K562 (cell line): ENCODE measurements around the gene TNNT1. TPM values are rescaled to one million over a fixed set of nuclear protein-coding genes. Genes with fewer than 3 reads are reported as not detected.
A peak's percentile ranks its signal among the peaks of the same experiment; 100 is the strongest.

Experiments
- ESRRA ChIP-seq: fragments of 450-650 bp; IDR thresholded peaks from 2 replicates; pipeline ENCODE4 v1.6.1; 2014; ENCODE audit warnings: low read depth, mild to moderate bottlenecking, moderate library complexity, borderline replicate concordance
- NR2C1 ChIP-seq, 2 experiments: fragments of 450-650 bp; IDR thresholded peaks; 2 replicates each; pipeline ENCODE4 v1.6.1; 2017; ENCODE audit warnings: mild to moderate bottlenecking in 2 of 2, antibody characterized with exemption in 1 of 2, inconsistent platforms in 1 of 2, missing compliant biosample characterization in 1 of 2, missing genetic modification characterization in 1 of 2
- NR4A1 ChIP-seq, 2 experiments: fragments of 250-450 bp in 1 of 2; fragments of 450-650 bp in 1 of 2; sonication (Bioruptor Pico) in 1 of 2; IDR thresholded peaks; 2 replicates each; pipeline versions ENCODE4 v1.4.0 to v1.6.1; 2016 to 2020; ENCODE audit warnings: mild to moderate bottlenecking in 2 of 2, missing compliant biosample characterization in 1 of 2, missing genetic modification characterization in 1 of 2, moderate library complexity in 1 of 2
- RHOXF2B ChIP-seq: fragments of 250-450 bp; sonication (Bioruptor Pico); conservative IDR thresholded peaks from 2 replicates; pipeline ENCODE4 v1.5.1; 2021
- SMAD3 ChIP-seq: fragments of 450-650 bp; formaldehyde crosslinking; conservative IDR thresholded peaks from 2 replicates; pipeline ENCODE4 v1.4.0; 2020; ENCODE audit warnings: mild to moderate bottlenecking
- TCFL5 ChIP-seq: fragments of 250-450 bp; sonication (Bioruptor Pico); conservative IDR thresholded peaks from 2 replicates; pipeline ENCODE4 v1.6.1; 2021; ENCODE audit warnings: mild to moderate bottlenecking, moderate library complexity, matching md5 sums
- TEAD2 ChIP-seq: fragments of 450-650 bp; IDR thresholded peaks from 2 replicates; pipeline ENCODE4 v1.6.1; 2016; ENCODE audit warnings: missing genetic modification characterization, control low read depth, missing compliant biosample characterization
- ZNF239 ChIP-seq: fragments of 250-450 bp; sonication (Bioruptor Pico); IDR thresholded peaks from 2 replicates; pipeline ENCODE4 v1.4.0; 2020; ENCODE audit warnings: mild to moderate bottlenecking
- polyA plus RNA-seq, 8 experiments: library from polyadenylated mRNA; depleted of rRNA in 4 of 8; stranded (reverse) in 5 of 8; unstranded in 3 of 8; fragments of >200 nt; fragmentation: Nextera tagmentation in 2 of 8; fragmentation: Illumina TruSeq in 1 of 8; extraction: Ambion mirVana in 2 of 8; extraction: Trizol in 1 of 8; gene quantifications; 2 replicates each; pipeline versions ENCODE4 v1.2.1 to v1.2.3, GENCODE V29; 2011 to 2014; ENCODE audit warnings: inconsistent platforms in 1 of 8, missing spikeins in 1 of 8
- total RNA-seq, 7 experiments: library from RNA; depleted of rRNA in 6 of 7; stranded (reverse); fragments of >200 nt in 6 of 7; fragmentation: Illumina TruSeq in 2 of 7; extraction: Trizol in 2 of 7; gene quantifications; 2 replicates each; pipeline versions ENCODE4 v1.2.1 to v1.2.3, GENCODE V29; 2011 to 2021; ENCODE audit warnings: low replicate concordance in 1 of 7
- TF ChIP-seq, protein P1 (sequence below): fragments of 250-450 bp; sonication (Bioruptor Pico); IDR thresholded peaks from 2 replicates; pipeline ENCODE4 v1.9.0; 2021; ENCODE audit warnings: mild to moderate bottlenecking, inconsistent platforms
- TF ChIP-seq, protein P2 (sequence below), 2 experiments: fragments of 450-650 bp; IDR thresholded peaks; 2 replicates each; pipeline ENCODE4 v1.6.1; 2018; ENCODE audit warnings: mild to moderate bottlenecking in 2 of 2, low read depth in 1 of 2; ENCODE audit not compliant: partially characterized antibody in 2 of 2
- TF ChIP-seq, protein P3 (sequence below): fragments of 450-650 bp; conservative IDR thresholded peaks from 2 replicates; pipeline ENCODE4 v1.6.1; 2016; ENCODE audit warnings: missing genetic modification characterization, low read depth, mild to moderate bottlenecking, missing compliant biosample characterization, moderate library complexity
- TF ChIP-seq, protein P4 (sequence below): fragments of 250-450 bp; sonication (Bioruptor Pico); IDR thresholded peaks from 2 replicates; pipeline ENCODE4 v1.5.0; 2021; ENCODE audit warnings: mild to moderate bottlenecking, moderate library complexity
- TF ChIP-seq, protein P5 (sequence below): fragments of 450-650 bp; IDR thresholded peaks from 2 replicates; pipeline ENCODE4 v1.7.0; 2016; ENCODE audit warnings: borderline replicate concordance

Gene TNNT1
- total and polyA plus RNA-seq, 9 of the 15 experiments (the other 6 are each of a cell fraction or from before 2014, with no cell fraction given): 31.8 to 390 (median 227) TPM

DNA sequence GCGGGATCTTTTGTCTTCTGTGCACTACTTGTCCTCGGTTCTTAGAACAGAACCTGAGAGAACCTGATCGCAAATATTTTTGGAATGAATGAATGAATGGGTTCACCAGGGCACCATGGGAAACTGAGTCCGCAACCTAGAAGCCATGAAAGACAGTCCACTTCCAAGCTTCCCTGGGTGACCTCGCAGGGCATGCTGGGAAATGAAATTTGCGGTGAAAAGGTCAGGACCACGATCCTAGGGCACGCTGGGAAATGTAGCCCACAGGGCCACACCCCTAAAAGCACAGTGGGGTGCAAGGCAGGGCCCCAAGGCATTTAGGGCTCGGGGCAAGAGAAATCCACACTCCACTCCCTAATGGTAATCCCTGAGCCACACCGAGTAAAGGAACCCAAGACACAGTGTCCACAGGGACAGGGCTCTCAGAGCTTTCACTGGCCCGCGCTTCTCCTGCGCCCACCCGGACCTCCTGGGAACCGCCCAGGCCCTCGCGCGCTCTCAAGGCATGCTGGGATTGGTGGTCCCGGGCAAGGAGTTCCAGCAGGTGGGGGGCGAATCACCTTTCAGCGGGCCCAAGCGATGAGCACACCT lies 30.5 kb downstream of the TNNT1 start (continued):
- TF ChIP-seq, protein P1, sequence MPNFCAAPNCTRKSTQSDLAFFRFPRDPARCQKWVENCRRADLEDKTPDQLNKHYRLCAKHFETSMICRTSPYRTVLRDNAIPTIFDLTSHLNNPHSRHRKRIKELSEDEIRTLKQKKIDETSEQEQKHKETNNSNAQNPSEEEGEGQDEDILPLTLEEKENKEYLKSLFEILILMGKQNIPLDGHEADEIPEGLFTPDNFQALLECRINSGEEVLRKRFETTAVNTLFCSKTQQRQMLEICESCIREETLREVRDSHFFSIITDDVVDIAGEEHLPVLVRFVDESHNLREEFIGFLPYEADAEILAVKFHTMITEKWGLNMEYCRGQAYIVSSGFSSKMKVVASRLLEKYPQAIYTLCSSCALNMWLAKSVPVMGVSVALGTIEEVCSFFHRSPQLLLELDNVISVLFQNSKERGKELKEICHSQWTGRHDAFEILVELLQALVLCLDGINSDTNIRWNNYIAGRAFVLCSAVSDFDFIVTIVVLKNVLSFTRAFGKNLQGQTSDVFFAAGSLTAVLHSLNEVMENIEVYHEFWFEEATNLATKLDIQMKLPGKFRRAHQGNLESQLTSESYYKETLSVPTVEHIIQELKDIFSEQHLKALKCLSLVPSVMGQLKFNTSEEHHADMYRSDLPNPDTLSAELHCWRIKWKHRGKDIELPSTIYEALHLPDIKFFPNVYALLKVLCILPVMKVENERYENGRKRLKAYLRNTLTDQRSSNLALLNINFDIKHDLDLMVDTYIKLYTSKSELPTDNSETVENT (CRISPR knock-in tag): no peak
- TF ChIP-seq TEAD2 (tag): no peak
- TF ChIP-seq NR2C1 (IDR thresholded peaks at IDR 0.05): peak; percentile 86
- peak; percentile 93 for TF ChIP-seq NR2C1 (tag; IDR thresholded peaks at IDR 0.05)
- no peak for TF ChIP-seq NR4A1 (CRISPR knock-in tag; IDR thresholded peaks at IDR 0.05)
- peak; percentile 40; the same call in 1 of the 2 replicates for TF ChIP-seq NR4A1 (tag; IDR thresholded peaks at IDR 0.05)
- TF ChIP-seq SMAD3: no peak
- TF ChIP-seq, protein P2, sequence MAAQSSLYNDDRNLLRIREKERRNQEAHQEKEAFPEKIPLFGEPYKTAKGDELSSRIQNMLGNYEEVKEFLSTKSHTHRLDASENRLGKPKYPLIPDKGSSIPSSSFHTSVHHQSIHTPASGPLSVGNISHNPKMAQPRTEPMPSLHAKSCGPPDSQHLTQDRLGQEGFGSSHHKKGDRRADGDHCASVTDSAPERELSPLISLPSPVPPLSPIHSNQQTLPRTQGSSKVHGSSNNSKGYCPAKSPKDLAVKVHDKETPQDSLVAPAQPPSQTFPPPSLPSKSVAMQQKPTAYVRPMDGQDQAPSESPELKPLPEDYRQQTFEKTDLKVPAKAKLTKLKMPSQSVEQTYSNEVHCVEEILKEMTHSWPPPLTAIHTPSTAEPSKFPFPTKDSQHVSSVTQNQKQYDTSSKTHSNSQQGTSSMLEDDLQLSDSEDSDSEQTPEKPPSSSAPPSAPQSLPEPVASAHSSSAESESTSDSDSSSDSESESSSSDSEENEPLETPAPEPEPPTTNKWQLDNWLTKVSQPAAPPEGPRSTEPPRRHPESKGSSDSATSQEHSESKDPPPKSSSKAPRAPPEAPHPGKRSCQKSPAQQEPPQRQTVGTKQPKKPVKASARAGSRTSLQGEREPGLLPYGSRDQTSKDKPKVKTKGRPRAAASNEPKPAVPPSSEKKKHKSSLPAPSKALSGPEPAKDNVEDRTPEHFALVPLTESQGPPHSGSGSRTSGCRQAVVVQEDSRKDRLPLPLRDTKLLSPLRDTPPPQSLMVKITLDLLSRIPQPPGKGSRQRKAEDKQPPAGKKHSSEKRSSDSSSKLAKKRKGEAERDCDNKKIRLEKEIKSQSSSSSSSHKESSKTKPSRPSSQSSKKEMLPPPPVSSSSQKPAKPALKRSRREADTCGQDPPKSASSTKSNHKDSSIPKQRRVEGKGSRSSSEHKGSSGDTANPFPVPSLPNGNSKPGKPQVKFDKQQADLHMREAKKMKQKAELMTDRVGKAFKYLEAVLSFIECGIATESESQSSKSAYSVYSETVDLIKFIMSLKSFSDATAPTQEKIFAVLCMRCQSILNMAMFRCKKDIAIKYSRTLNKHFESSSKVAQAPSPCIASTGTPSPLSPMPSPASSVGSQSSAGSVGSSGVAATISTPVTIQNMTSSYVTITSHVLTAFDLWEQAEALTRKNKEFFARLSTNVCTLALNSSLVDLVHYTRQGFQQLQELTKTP (IDR thresholded peaks at IDR 0.05; ENCODE audit: low read depth in 1 of 2, partially characterized antibody in 2 of 2): peak in 1 of 2 experiments; percentile 92
- peak; percentile 75; the same call in 1 of the 2 replicates for TF ChIP-seq ESRRA
- TF ChIP-seq, protein P3, sequence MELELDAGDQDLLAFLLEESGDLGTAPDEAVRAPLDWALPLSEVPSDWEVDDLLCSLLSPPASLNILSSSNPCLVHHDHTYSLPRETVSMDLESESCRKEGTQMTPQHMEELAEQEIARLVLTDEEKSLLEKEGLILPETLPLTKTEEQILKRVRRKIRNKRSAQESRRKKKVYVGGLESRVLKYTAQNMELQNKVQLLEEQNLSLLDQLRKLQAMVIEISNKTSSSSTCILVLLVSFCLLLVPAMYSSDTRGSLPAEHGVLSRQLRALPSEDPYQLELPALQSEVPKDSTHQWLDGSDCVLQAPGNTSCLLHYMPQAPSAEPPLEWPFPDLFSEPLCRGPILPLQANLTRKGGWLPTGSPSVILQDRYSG (tag): peak; percentile 28; the same call in 1 of the 2 replicates
- TF ChIP-seq, protein P4, sequence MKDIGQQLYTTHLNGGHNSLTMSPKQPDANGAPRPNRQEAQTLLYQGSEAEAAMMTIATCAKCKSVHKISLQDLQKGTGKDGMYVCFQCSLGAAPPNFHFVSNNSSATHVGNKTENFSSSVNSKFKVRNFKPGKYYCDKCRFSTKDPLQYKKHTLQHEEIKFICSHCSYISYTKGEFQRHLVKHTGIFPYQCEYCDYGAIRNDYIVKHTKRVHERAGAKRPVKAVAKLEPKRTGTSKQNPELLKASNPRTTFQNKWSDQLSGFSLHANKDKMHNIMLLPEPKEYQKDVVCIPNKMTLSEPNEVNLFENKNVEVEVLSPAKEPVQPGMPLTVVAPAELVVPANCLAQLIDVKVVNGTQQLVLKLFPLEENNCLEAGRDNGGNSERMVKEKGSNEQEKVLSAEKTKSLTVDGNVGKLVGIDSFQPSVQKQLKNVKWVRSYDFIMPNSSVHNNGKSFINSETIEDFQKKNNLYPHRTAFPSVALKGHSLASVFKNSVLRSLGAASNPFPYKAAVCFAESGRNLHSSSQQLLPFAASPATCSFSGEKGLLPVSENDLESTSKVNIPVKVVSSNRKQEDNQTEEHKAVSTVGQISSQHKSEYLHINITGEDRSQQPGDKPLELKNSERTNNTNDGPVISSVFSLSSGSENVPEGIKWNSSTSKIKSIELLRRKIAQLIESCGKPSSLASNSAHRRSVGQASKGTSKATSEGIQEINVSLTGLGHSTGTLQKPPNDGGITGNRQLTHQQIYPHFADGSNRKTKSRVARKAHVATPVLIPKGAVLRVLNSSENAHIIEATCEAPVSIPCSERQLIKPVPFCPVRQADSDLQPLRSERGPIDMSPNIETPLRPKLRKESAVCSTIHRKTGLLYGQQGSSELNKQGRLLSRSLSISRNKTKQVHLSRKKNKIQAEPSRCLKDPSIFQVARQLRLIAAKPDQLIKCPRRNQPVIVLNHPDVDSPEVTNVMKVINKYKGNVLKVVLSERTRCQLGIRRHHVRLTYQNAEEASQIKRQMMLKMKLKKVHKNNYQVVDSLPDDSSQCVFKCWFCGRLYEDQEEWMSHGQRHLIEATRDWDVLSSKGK (CRISPR knock-in tag): no peak
- TF ChIP-seq, protein P5, sequence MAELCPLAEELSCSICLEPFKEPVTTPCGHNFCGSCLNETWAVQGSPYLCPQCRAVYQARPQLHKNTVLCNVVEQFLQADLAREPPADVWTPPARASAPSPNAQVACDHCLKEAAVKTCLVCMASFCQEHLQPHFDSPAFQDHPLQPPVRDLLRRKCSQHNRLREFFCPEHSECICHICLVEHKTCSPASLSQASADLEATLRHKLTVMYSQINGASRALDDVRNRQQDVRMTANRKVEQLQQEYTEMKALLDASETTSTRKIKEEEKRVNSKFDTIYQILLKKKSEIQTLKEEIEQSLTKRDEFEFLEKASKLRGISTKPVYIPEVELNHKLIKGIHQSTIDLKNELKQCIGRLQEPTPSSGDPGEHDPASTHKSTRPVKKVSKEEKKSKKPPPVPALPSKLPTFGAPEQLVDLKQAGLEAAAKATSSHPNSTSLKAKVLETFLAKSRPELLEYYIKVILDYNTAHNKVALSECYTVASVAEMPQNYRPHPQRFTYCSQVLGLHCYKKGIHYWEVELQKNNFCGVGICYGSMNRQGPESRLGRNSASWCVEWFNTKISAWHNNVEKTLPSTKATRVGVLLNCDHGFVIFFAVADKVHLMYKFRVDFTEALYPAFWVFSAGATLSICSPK: no peak
- TF ChIP-seq TCFL5 (CRISPR knock-in tag): no peak
- TF ChIP-seq RHOXF2B (CRISPR knock-in tag): no peak
- no peak for TF ChIP-seq ZNF239 (CRISPR knock-in tag)
